Right lobe of liver (tissue), 6 donors: ENCODE data around the gene GABRG3. TPM values are rescaled to one million over a fixed set of nuclear protein-coding genes. Genes with fewer than 3 reads are reported as not detected.
A peak's percentile ranks its signal among the peaks of the same experiment; 100 is the strongest.

Experiments
- ATAC-seq, 4 donors: fragments of 200-7000 bp; cut with Tn5 transposase; one replicate each; pipeline ENCODE4 v1.9.1; 2020; ENCODE audit warnings: mild to moderate bottlenecking in 4 of 4, moderate library complexity in 4 of 4
- DNase-seq, 3 donors: peaks; one replicate each; pipeline ENCODE4 v3.0.0-alpha.2; 2020
- H3K27ac ChIP-seq, 3 donors: fragments of 200-600 bp; one replicate each; pipeline ENCODE4 v1.8.0; 2022
- H3K27me3 ChIP-seq, 2 donors: fragments of 200-600 bp; one replicate each; pipeline ENCODE4 v1.8.0; 2022
- H3K36me3 ChIP-seq, 4 donors: fragments of 200-600 bp; sonication (generic) in 1 of 4; one replicate each; pipeline versions ENCODE4 v1.5.1 to v1.8.0; 2017 to 2022; ENCODE audit warnings: control low read depth in 1 of 4
- H3K4me1 ChIP-seq, 4 donors: fragments of 200-600 bp; sonication (generic) in 1 of 4; one replicate each; pipeline versions ENCODE4 v1.5.1 to v1.8.0; 2017 to 2022; ENCODE audit warnings: control low read depth in 1 of 4
- H3K4me3 ChIP-seq, 3 donors: fragments of 200-600 bp; one replicate each; pipeline ENCODE4 v1.8.0; 2022
- H3K9me3 ChIP-seq, 4 donors: fragments of 200-600 bp; sonication (generic) in 1 of 4; one replicate each; pipeline versions ENCODE4 v1.5.1 to v1.8.0; 2017 to 2022; ENCODE audit warnings: control low read depth in 1 of 4
- CTCF ChIP-seq, 4 donors: fragments of 200-600 bp in 3 of 4; fragments of 450-650 bp in 1 of 4; IDR thresholded peaks; one replicate each; pipeline versions ENCODE4 v1.5.1 to v1.8.0; 2016 to 2022; ENCODE audit warnings: antibody characterized with exemption in 4 of 4, mild to moderate bottlenecking in 2 of 4
- POLR2A ChIP-seq: fragments of 450-650 bp; IDR thresholded peaks from one replicate; pipeline ENCODE4 v1.6.1; 2017; ENCODE audit warnings: antibody characterized with exemption, mild to moderate bottlenecking
- WGBS: methylation state at CpG from one replicate; pipeline ENCODE4 v1.1.6; 2018; ENCODE audit warnings: low coverage, low lambda C conversion rate; ENCODE audit not compliant: insufficient coverage; ENCODE audit errors: missing lambda C conversion rate; 5-methylcytosine and 5-hydroxymethylcytosine counted together
- intact Hi-C, 2 donors: fragments of 100-400 bp; cut with DNase I; formaldehyde crosslinking; loops; one replicate each; pipeline versions ENCODE4 v1.11.2 to v1.14.1; 2022
- total RNA-seq, 6 experiments: library from RNA; depleted of rRNA in 2 of 6; stranded (reverse); fragments of >200 nt in 2 of 6; fragmentation: NEBNext Ultra II Directional in 3 of 6; extraction: Animal tissue kit (Norgen Biotek cat#: 25700) in 3 of 6; gene quantifications; one replicate each; pipeline versions ENCODE4 v1.1.0 to v1.2.4, GENCODE V29; 2016 to 2023
- donor health status: DM: no; HTN: yes; CAD: no.
- donor health status: DM: no; HTN: no; CAD: no.
- donor health status: DM: no; HTN: no; CAD: no.
- donor health status: DM: no; HTN: yes; CAD: no.
- donor health status: DM: no; HTN: yes; CAD: no.

GABRG3 gene
- total RNA-seq, 6 experiments from 2014 or later, result 0.18 TPM; not detected in 5

DNA sequence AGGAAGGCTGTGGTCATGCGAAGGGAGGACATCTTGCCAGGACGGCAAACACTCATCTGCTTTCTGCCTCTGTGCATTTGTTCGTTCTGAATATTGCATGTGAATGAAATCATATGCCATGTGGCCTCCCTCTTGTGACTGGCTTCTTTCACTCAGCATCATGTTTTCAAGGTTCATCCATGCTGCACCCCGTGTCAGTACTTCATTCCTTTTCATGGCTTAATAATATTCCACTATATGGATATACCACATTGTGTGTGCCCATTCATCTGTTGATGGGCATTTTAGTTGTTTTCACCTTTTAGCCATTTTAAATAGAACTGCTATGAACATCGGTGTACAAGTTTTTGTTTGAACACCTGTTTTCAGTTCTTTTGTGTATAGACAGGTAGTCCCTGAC lies 118.7 kb downstream of the GABRG3 start:
- intact Hi-C loops, result no loop called here
- 77% methylated on average over 4 of the region's 5 CpGs for WGBS

GRCh38 chr15:27091270-27091940 lies 120.4 kb downstream of the GABRG3 start:
- Histone ChIP-seq H3K27me3 (no peaks in the 10 kb centered on the region), H3K36me3 (no peaks in the 10 kb centered on the region), H3K27ac (no peak overlapping the region), H3K4me1 (no peaks in the 10 kb centered on the region), H3K9me3 (no peaks in the 10 kb centered on the region), H3K4me3 (no peak overlapping the region)
- intact Hi-C loops, result no loop called here
- peak in 1 of 4 donors; percentile 25 for ATAC-seq
- TF ChIP-seq POLR2A, result no peak
- no peak for TF ChIP-seq CTCF (IDR thresholded peaks at IDR 0.05)
- WGBS, result 46% methylated on average over 9 of the region's 9 CpGs
- no peak for DNase-seq

More for the DNA sequence above, 118.7 kb downstream of the GABRG3 start:
- H3K27me3 ChIP-seq, result no peaks in the 10 kb centered on the region
- no peak overlapping the region for H3K27ac ChIP-seq
- TF ChIP-seq CTCF (IDR thresholded peaks at IDR 0.05), result no peak
- TF ChIP-seq POLR2A, result no peak
- H3K36me3 ChIP-seq, result no peaks in the 10 kb centered on the region
- no peaks in the 10 kb centered on the region for H3K9me3 ChIP-seq
- DNase-seq, result no peak
- ATAC-seq, result no peak
- no peak overlapping the region for H3K4me3 ChIP-seq
- H3K4me1 ChIP-seq, result no peaks in the 10 kb centered on the region

GRCh38 chr15:27092390-27092789 lies 121.4 kb downstream of the GABRG3 start:
- intact Hi-C loops, result no loop called here
- TF ChIP-seq POLR2A (no peak), CTCF (IDR thresholded peaks at IDR 0.05) (no peak)
- Histone ChIP-seq H3K36me3 (no peaks in the 10 kb centered on the region), H3K9me3 (no peaks in the 10 kb centered on the region), H3K27me3 (no peaks in the 10 kb centered on the region), H3K27ac (no peak overlapping the region), H3K4me1 (no peaks in the 10 kb centered on the region), H3K4me3 (no peak overlapping the region)
- ATAC-seq (peak in 1 of 4 donors; percentile 11), DNase-seq (no peak)
- 68% methylated on average over 9 of the region's 10 CpGs for WGBS

DNA sequence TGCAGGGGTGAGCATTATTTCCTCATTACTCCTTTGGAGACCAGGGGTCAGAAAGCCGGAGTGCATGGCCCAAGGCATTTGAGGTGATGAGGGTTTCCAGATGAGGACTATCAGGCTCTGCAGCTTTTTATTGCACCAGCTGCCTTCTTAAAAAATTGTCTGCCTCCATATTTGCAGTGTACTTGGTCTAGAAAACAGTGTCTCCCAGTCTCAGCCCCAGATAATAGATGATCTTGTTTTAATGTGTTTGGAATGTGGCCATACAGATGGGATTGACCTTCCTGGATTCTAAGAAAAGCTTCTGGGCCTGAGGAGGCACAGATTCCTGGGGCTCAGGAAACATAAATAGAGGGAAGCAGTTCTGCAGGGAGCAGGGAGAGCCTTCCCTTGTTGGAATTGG lies 123.3 kb downstream of the GABRG3 start:
- WGBS, result 78% methylated on average over 1 of the region's 1 CpG
- TF ChIP-seq CTCF (IDR thresholded peaks at IDR 0.05), result no peak
- no peak for TF ChIP-seq POLR2A
- Histone ChIP-seq H3K9me3 (no peaks in the 10 kb centered on the region), H3K4me3 (no peak overlapping the region), H3K36me3 (no peaks in the 10 kb centered on the region), H3K4me1 (no peaks in the 10 kb centered on the region), H3K27me3 (no peaks in the 10 kb centered on the region), H3K27ac (no peak overlapping the region)
- DNase-seq, result no peak
- no peak for ATAC-seq
- intact Hi-C loops, result no loop called here
